T-helper 1 cell treated with Interleukin-12 subunit alpha and Interleukin-12 subunit beta and Interleukin-4 antibody, amounts not matched to agents 30 ng/mL and 1 ng/mL, for 36 hours (primary cell): ENCODE data around the gene WDR26. TPM values are rescaled to one million over a fixed set of nuclear protein-coding genes. Genes with fewer than 3 reads are reported as not detected.
"Not testable (repeated sequence)": the region's sequence is repeated elsewhere in the genome, so short reads cannot be mapped to it uniquely, and the experiment has no call there.

Experiments used
- intact Hi-C: fragments of 100-400 bp; cut with micrococcal nuclease; formaldehyde crosslinking; loops from one replicate; pipeline ENCODE4 v1.15.1; 2024
- total RNA-seq: library from RNA; stranded (reverse); gene quantifications from 2 replicates; pipeline ENCODE4 v1.2.3, GENCODE V29; 2022

WDR26 gene
- total RNA-seq, 1 donor from 2014 or later = 90.3 TPM

GRCh38 chr1:224353975-224354925 lies 80.3 kb downstream of the WDR26 start:
- intact Hi-C loops = no loop called here

DNA sequence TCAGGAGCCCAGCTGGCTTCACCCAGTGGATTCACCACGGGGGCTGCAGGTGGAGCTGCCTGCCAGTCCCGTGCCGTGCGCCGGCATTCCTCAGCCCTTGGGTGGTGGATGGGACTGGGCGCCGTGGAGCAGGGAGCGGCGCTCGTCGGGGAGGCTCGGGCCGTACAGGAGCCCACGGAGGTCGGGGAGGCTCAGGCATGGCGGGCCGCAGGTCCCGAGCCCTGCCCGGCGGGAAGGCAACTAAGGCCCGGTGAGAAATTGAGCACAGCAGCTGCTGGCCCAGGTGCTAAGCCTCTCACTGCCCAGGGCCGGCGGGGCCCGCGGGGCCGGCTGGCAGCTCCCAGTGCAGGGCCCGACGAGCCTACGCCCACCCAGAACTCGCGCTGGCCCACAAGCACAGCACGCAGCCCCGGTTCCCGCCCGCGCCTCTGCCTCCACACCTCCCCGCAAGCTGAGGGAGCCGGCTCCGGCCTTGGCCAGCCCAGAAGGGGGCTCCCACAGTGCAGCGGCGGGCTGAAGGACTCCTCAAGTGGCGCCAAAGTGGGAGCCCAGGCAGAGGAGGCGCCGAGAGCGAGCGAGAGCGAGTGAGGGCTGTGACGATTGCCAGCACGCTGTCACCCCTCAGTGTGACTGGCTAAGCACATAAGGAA lies 82.0 kb downstream of the WDR26 start:
- intact Hi-C loops = not testable (repeated sequence)

- intact Hi-C loops = not testable (repeated sequence)
These were observed 84.9 kb downstream of the WDR26 start for GRCh38 chr1:224349716-224350115.

DNA sequence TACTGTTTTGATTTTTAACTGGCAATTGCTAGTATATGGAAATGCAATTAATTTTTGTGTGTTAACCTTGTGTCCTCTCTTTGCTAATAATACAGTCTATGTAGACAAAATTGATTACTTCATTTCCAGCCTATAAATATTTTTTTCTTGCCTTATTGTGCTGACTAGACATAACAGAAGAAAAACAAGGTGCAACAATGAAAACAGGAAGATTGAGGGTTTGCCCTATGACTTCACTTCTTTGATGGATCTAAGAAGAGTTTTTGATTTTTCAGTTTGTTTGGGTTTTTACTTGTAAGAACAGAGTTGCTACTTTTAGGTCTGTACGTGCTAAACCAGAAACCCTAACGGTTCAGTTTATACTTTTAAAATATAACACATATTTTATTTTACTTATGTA lies 86.5 kb downstream of the WDR26 start:
- intact Hi-C loops = no loop called here

DNA sequence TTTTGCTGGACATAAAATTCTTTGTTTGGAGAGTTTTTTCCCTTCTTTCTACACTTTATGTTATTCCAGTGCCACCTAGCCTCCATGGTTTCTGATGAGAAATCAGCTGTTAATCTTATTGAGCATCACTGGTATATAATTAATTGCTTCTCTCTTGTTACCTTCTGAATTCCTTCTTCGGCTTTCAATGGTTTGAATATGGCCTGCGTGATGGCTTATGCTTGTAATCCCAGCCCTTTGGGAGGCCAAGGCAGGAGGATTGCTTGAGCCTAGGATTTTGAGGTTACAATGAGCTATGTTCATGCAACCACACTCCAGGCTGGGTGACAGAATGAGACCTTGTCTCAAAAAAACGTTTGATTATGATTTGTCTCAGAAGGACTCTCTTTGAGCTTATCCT lies 90.9 kb downstream of the WDR26 start:
- intact Hi-C loops = loop anchor here (1.0 kb wide), 1 partner anchor 13 kb away; the partner anchor contains the start of gene NVL

- intact Hi-C loops = loop anchor here (1.0 to 2.0 kb wide), 2 partner anchors 7 to 16 kb away; partner anchors contain the start of gene CNIH4
These were observed 93.9 kb downstream of the WDR26 start for GRCh38 chr1:224340453-224341384.

- intact Hi-C loops = loop anchor here (2.0 kb wide), 1 partner anchor 17 kb away; the partner anchor contains the start of gene CNIH4
These were observed 95.1 kb downstream of the WDR26 start for GRCh38 chr1:224339442-224340033.

- intact Hi-C loops = no loop called here
These were observed 96.3 kb downstream of the WDR26 start for GRCh38 chr1:224338150-224338838.

Other genes starting within 250 kb of the WDR26 start
- 41.2 and 44.1 TPM in 2 replicates for gene NVL, start 104.6 kb downstream of the WDR26 start, total RNA-seq
- gene CNIH4, start 77.9 kb downstream of the WDR26 start, total RNA-seq = 42.9 and 44.9 TPM in 2 replicates
- gene CNIH3, start 181.5 kb upstream of the WDR26 start, total RNA-seq = 1.3 and 2.0 TPM in 2 replicates